Esophagus squamous epithelium (tissue), 4 donors: ENCODE measurements around the gene RNF217.

ENCODE experiments used
- CTCF ChIP-seq, 6 experiments: fragments of 450-650 bp in 4 of 6; fragments of 200-600 bp in 2 of 6; sonication (generic) in 2 of 6; IDR thresholded peaks; one replicate each; pipeline ENCODE4 v1.5.1; 2016 to 2019; ENCODE audit warnings: antibody characterized with exemption in 6 of 6, mild to moderate bottlenecking in 4 of 6, moderate library complexity in 4 of 6
- POLR2A ChIP-seq, 4 donors: fragments of 450-650 bp; IDR thresholded peaks; one replicate each; pipeline ENCODE4 v1.6.1; 2017; ENCODE audit warnings: antibody characterized with exemption in 4 of 4, mild to moderate bottlenecking in 4 of 4, moderate library complexity in 3 of 4

- no peak for TF ChIP-seq CTCF (IDR thresholded peaks at IDR 0.05)
- TF ChIP-seq POLR2A (IDR thresholded peaks at IDR 0.05), result no peak
Measured at GRCh38 chr6:125132058-125132457, 169.8 kb downstream of the RNF217 start.
